ENCODE data around the gene LCT. TPM values are rescaled to one million over a fixed set of nuclear protein-coding genes. Genes with fewer than 3 reads are reported as not detected.
"Not testable (repeated sequence)": the region's sequence is repeated elsewhere in the genome, so short reads cannot be mapped to it uniquely, and the experiment has no call there.

LCT gene
- total RNA-seq, 1 donor from 2014 or later = 0.51 TPM

- Mint-ChIP-seq H3K36me3 (ENCODE audit: low read depth) (peaks cover 27% of the 10 kb centered on the region), H3K9me3 (peaks cover 9% of the 10 kb centered on the region), H3K4me1 (peaks cover 15% of the 10 kb centered on the region), H3K27ac (no peak overlapping the region), H3K27me3 (no peaks in the 10 kb centered on the region), H3K4me3 (no peak overlapping the region)
- no peak for DNase-seq
- intact Hi-C loops (cut with micrococcal nuclease) = loop anchor here (5.0 kb wide), 1 partner anchor 796 kb away; no protein-coding TSS in a partner anchor
These were observed 38.2 kb downstream of the LCT start for GRCh38 chr2:135798762-135799161.

GRCh38 chr2:135798275-135798705 lies 38.7 kb downstream of the LCT start:
- H3K27me3 Mint-ChIP-seq = no peaks in the 10 kb centered on the region
- intact Hi-C loops (cut with micrococcal nuclease) = loop anchor here (5.0 kb wide), 1 partner anchor 796 kb away; no protein-coding TSS in a partner anchor
- peaks cover 9% of the 10 kb centered on the region for H3K9me3 Mint-ChIP-seq
- H3K36me3 Mint-ChIP-seq (ENCODE audit: low read depth) = peaks cover 27% of the 10 kb centered on the region
- DNase-seq = no peak
- H3K4me3 Mint-ChIP-seq = no peak overlapping the region
- H3K27ac Mint-ChIP-seq = no peak overlapping the region
- H3K4me1 Mint-ChIP-seq = peaks cover 15% of the 10 kb centered on the region

GRCh38 chr2:135797497-135798274 lies 39.3 kb downstream of the LCT start:
- Mint-ChIP-seq H3K36me3 (ENCODE audit: low read depth) (peaks cover 24% of the 10 kb centered on the region), H3K27ac (peak overlapping the region; percentile 34), H3K4me3 (no peak overlapping the region), H3K4me1 (peaks cover 15% of the 10 kb centered on the region), H3K27me3 (no peaks in the 10 kb centered on the region), H3K9me3 (peaks cover 9% of the 10 kb centered on the region)
- peak; percentile 92 for DNase-seq
- intact Hi-C loops (cut with micrococcal nuclease) = loop anchor here (1.0 to 5.0 kb wide), 3 partner anchors 18 to 795 kb away; partner anchors contain the start of gene UBXN4

GRCh38 chr2:135796606-135797005 lies 40.4 kb downstream of the LCT start:
- DNase-seq = no peak
- H3K36me3 Mint-ChIP-seq (ENCODE audit: low read depth) = peaks cover 18% of the 10 kb centered on the region
- no peak overlapping the region for H3K27ac Mint-ChIP-seq
- peaks cover 17% of the 10 kb centered on the region for H3K4me1 Mint-ChIP-seq
- H3K9me3 Mint-ChIP-seq = peaks cover 4% of the 10 kb centered on the region
- intact Hi-C loops (cut with micrococcal nuclease) = loop anchor here (1.0 to 5.0 kb wide), 3 partner anchors 19 to 794 kb away; partner anchors contain the start of gene UBXN4
- no peak overlapping the region for H3K4me3 Mint-ChIP-seq
- H3K27me3 Mint-ChIP-seq = no peaks in the 10 kb centered on the region

GRCh38 chr2:135795641-135796040 lies 41.3 kb downstream of the LCT start:
- not testable (repeated sequence) for DNase-seq, H3K27ac Mint-ChIP-seq, H3K27me3 Mint-ChIP-seq, H3K9me3 Mint-ChIP-seq, H3K4me3 Mint-ChIP-seq
- Mint-ChIP-seq H3K36me3 (ENCODE audit: low read depth) (peaks cover 12% of the 10 kb centered on the region), H3K4me1 (peaks cover 17% of the 10 kb centered on the region)
- intact Hi-C loops (cut with micrococcal nuclease) = loop anchor here (5.0 kb wide), 1 partner anchor 793 kb away; no protein-coding TSS in a partner anchor

- Mint-ChIP-seq H3K9me3 (no peaks in the 10 kb centered on the region), H3K4me3 (no peak overlapping the region), H3K4me1 (peaks cover 14% of the 10 kb centered on the region), H3K27me3 (no peaks in the 10 kb centered on the region), H3K36me3 (ENCODE audit: low read depth) (peaks cover 1% of the 10 kb centered on the region), H3K27ac (no peak overlapping the region)
- DNase-seq = no peak
- intact Hi-C loops (cut with micrococcal nuclease) = no loop called here
These were observed 44.4 kb downstream of the LCT start for GRCh38 chr2:135792401-135793150.

GRCh38 chr2:135791418-135792190 lies 45.4 kb downstream of the LCT start:
- no peak for DNase-seq
- intact Hi-C loops (cut with micrococcal nuclease) = no loop called here

GRCh38 chr2:135790423-135790822 lies 46.6 kb downstream of the LCT start:
- H3K4me3 Mint-ChIP-seq = no peak overlapping the region
- peaks cover 15% of the 10 kb centered on the region for H3K36me3 Mint-ChIP-seq (ENCODE audit: low read depth)
- no peaks in the 10 kb centered on the region for H3K27me3 Mint-ChIP-seq
- intact Hi-C loops (cut with micrococcal nuclease) = no loop called here
- DNase-seq = no peak
- peaks cover 9% of the 10 kb centered on the region for H3K4me1 Mint-ChIP-seq
- H3K27ac Mint-ChIP-seq = no peak overlapping the region
- H3K9me3 Mint-ChIP-seq = no peaks in the 10 kb centered on the region

More at GRCh38 chr2:135791418-135792190, 45.4 kb downstream of the LCT start:
- H3K4me3 Mint-ChIP-seq = no peak overlapping the region
- H3K36me3 Mint-ChIP-seq (ENCODE audit: low read depth) = peaks cover 7% of the 10 kb centered on the region
- no peaks in the 10 kb centered on the region for H3K9me3 Mint-ChIP-seq
- peaks cover 12% of the 10 kb centered on the region for H3K4me1 Mint-ChIP-seq
- H3K27ac Mint-ChIP-seq = no peak overlapping the region
- H3K27me3 Mint-ChIP-seq = no peaks in the 10 kb centered on the region

- Mint-ChIP-seq H3K36me3 (ENCODE audit: low read depth) (peaks cover 44% of the 10 kb centered on the region), H3K27me3 (no peaks in the 10 kb centered on the region), H3K27ac (no peak overlapping the region), H3K9me3 (no peaks in the 10 kb centered on the region), H3K4me3 (no peak overlapping the region), H3K4me1 (peaks cover 4% of the 10 kb centered on the region)
- intact Hi-C loops (cut with micrococcal nuclease) = no loop called here
- DNase-seq = no peak
These were observed 50.2 kb downstream of the LCT start for GRCh38 chr2:135786823-135787222.

- no peak overlapping the region for H3K4me3 Mint-ChIP-seq
- peak overlapping the region; percentile 32 for H3K27ac Mint-ChIP-seq
- no peak for DNase-seq
- H3K36me3 Mint-ChIP-seq (ENCODE audit: low read depth) = peaks cover 59% of the 10 kb centered on the region
- peaks cover 3% of the 10 kb centered on the region for H3K4me1 Mint-ChIP-seq
- no peaks in the 10 kb centered on the region for H3K27me3 Mint-ChIP-seq
- no peaks in the 10 kb centered on the region for H3K9me3 Mint-ChIP-seq
- intact Hi-C loops (cut with micrococcal nuclease) = no loop called here
These were observed 52.0 kb downstream of the LCT start for GRCh38 chr2:135785032-135785431.

GRCh38 chr2:135783439-135783838 lies 53.5 kb downstream of the LCT start:
- H3K4me1 Mint-ChIP-seq = peaks cover 3% of the 10 kb centered on the region
- H3K27me3 Mint-ChIP-seq = no peaks in the 10 kb centered on the region
- peaks cover 70% of the 10 kb centered on the region for H3K36me3 Mint-ChIP-seq (ENCODE audit: low read depth)
- no peak overlapping the region for H3K4me3 Mint-ChIP-seq
- no peak for DNase-seq
- H3K27ac Mint-ChIP-seq = no peak overlapping the region
- intact Hi-C loops (cut with micrococcal nuclease) = no loop called here
- no peaks in the 10 kb centered on the region for H3K9me3 Mint-ChIP-seq

GRCh38 chr2:135782231-135782630 lies 54.8 kb downstream of the LCT start:
- no peak overlapping the region for H3K27ac Mint-ChIP-seq
- DNase-seq = no peak
- H3K9me3 Mint-ChIP-seq = no peaks in the 10 kb centered on the region
- H3K36me3 Mint-ChIP-seq (ENCODE audit: low read depth) = peaks cover 73% of the 10 kb centered on the region
- intact Hi-C loops (cut with micrococcal nuclease) = no loop called here
- H3K4me1 Mint-ChIP-seq = peaks cover 3% of the 10 kb centered on the region
- H3K4me3 Mint-ChIP-seq = no peak overlapping the region
- no peaks in the 10 kb centered on the region for H3K27me3 Mint-ChIP-seq

GRCh38 chr2:135776367-135776766 lies 60.6 kb downstream of the LCT start:
- intact Hi-C loops (cut with micrococcal nuclease) = loop anchor here (10.0 kb wide), 1 partner anchor 68 kb away; no protein-coding TSS in a partner anchor
- H3K9me3 Mint-ChIP-seq = peaks cover 3% of the 10 kb centered on the region
- peaks cover 6% of the 10 kb centered on the region for H3K4me1 Mint-ChIP-seq
- no peak for DNase-seq
- no peak overlapping the region for H3K4me3 Mint-ChIP-seq
- H3K36me3 Mint-ChIP-seq (ENCODE audit: low read depth) = peaks cover 71% of the 10 kb centered on the region
- no peak overlapping the region for H3K27ac Mint-ChIP-seq
- H3K27me3 Mint-ChIP-seq = no peaks in the 10 kb centered on the region
